ENCODE measurements around the gene HAO2. TPM values are rescaled to one million over a fixed set of nuclear protein-coding genes. Genes with fewer than 3 reads are reported as not detected.

The HAO2 gene
- total RNA-seq, 1 donor: not detected

- H3K9me3 ChIP-seq (ENCODE audit: low read depth, low read length): no peaks in the 10 kb centered on the region
- H3K4me1 ChIP-seq (ENCODE audit: insufficient read depth, low read length): no peaks in the 10 kb centered on the region
- H3K27me3 ChIP-seq (ENCODE audit: insufficient read depth, low read length): no peaks in the 10 kb centered on the region
- no peak overlapping the region for H3K4me3 ChIP-seq (ENCODE audit: low read length)
These were observed 52.1 kb downstream of the HAO2 start for GRCh38 chr1:119420638-119421037.

- Histone ChIP-seq H3K4me3 (ENCODE audit: low read length) (no peak overlapping the region), H3K4me1 (ENCODE audit: insufficient read depth, low read length) (no peaks in the 10 kb centered on the region), H3K27me3 (ENCODE audit: insufficient read depth, low read length) (no peaks in the 10 kb centered on the region), H3K9me3 (ENCODE audit: low read depth, low read length) (no peaks in the 10 kb centered on the region)
These were observed 54.0 kb downstream of the HAO2 start for GRCh38 chr1:119422631-119423030.

- Histone ChIP-seq H3K4me3 (ENCODE audit: low read length) (no peak overlapping the region), H3K4me1 (ENCODE audit: insufficient read depth, low read length) (no peaks in the 10 kb centered on the region)
These were observed 60.4 kb downstream of the HAO2 start for GRCh38 chr1:119428991-119429390.

GRCh38 chr1:119429687-119430086, 61.1 kb downstream of the HAO2 start:
- Histone ChIP-seq H3K4me3 (ENCODE audit: low read length) (no peak overlapping the region), H3K9me3 (ENCODE audit: low read depth, low read length) (no peaks in the 10 kb centered on the region), H3K4me1 (ENCODE audit: insufficient read depth, low read length) (no peaks in the 10 kb centered on the region), H3K27me3 (ENCODE audit: insufficient read depth, low read length) (no peaks in the 10 kb centered on the region)

More at GRCh38 chr1:119428991-119429390, 60.4 kb downstream of the HAO2 start:
- no peaks in the 10 kb centered on the region for H3K9me3 ChIP-seq (ENCODE audit: low read depth, low read length)
- H3K27me3 ChIP-seq (ENCODE audit: insufficient read depth, low read length): no peaks in the 10 kb centered on the region

- Histone ChIP-seq H3K27me3 (ENCODE audit: insufficient read depth, low read length) (no peaks in the 10 kb centered on the region), H3K4me3 (ENCODE audit: low read length) (no peak overlapping the region), H3K9me3 (ENCODE audit: low read depth, low read length) (no peaks in the 10 kb centered on the region), H3K4me1 (ENCODE audit: insufficient read depth, low read length) (no peaks in the 10 kb centered on the region)
These were observed 61.9 kb downstream of the HAO2 start for GRCh38 chr1:119430486-119430885.

- H3K27me3 ChIP-seq (ENCODE audit: insufficient read depth, low read length): no peaks in the 10 kb centered on the region
- no peaks in the 10 kb centered on the region for H3K9me3 ChIP-seq (ENCODE audit: low read depth, low read length)
- H3K4me3 ChIP-seq (ENCODE audit: low read length): no peak overlapping the region
- H3K4me1 ChIP-seq (ENCODE audit: insufficient read depth, low read length): no peaks in the 10 kb centered on the region
These were observed 63.3 kb downstream of the HAO2 start for GRCh38 chr1:119431836-119432235.

- Histone ChIP-seq H3K4me1 (ENCODE audit: insufficient read depth, low read length) (no peaks in the 10 kb centered on the region), H3K9me3 (ENCODE audit: low read depth, low read length) (no peaks in the 10 kb centered on the region), H3K4me3 (ENCODE audit: low read length) (no peak overlapping the region), H3K27me3 (ENCODE audit: insufficient read depth, low read length) (no peaks in the 10 kb centered on the region)
These were observed 66.5 kb downstream of the HAO2 start for GRCh38 chr1:119435052-119435451.

- H3K27me3 ChIP-seq (ENCODE audit: insufficient read depth, low read length): no peaks in the 10 kb centered on the region
- no peaks in the 10 kb centered on the region for H3K9me3 ChIP-seq (ENCODE audit: low read depth, low read length)
- no peak overlapping the region for H3K4me3 ChIP-seq (ENCODE audit: low read length)
- no peaks in the 10 kb centered on the region for H3K4me1 ChIP-seq (ENCODE audit: insufficient read depth, low read length)
These were observed 70.2 kb downstream of the HAO2 start for GRCh38 chr1:119438761-119439160.

- Histone ChIP-seq H3K4me1 (ENCODE audit: insufficient read depth, low read length) (no peaks in the 10 kb centered on the region), H3K27me3 (ENCODE audit: insufficient read depth, low read length) (no peaks in the 10 kb centered on the region), H3K9me3 (ENCODE audit: low read depth, low read length) (no peaks in the 10 kb centered on the region), H3K4me3 (ENCODE audit: low read length) (no peak overlapping the region)
These were observed 72.2 kb downstream of the HAO2 start for GRCh38 chr1:119440721-119441307.

- Histone ChIP-seq H3K4me3 (ENCODE audit: low read length) (no peak overlapping the region), H3K9me3 (ENCODE audit: low read depth, low read length) (no peaks in the 10 kb centered on the region), H3K27me3 (ENCODE audit: insufficient read depth, low read length) (no peaks in the 10 kb centered on the region), H3K4me1 (ENCODE audit: insufficient read depth, low read length) (no peaks in the 10 kb centered on the region)
These were observed 74.2 kb downstream of the HAO2 start for GRCh38 chr1:119442756-119443155.

Other genes starting within 250 kb of the HAO2 start
- 30.1 TPM for gene WARS2, start 228.1 kb upstream of the HAO2 start, total RNA-seq
- gene HSD3B2, start 46.4 kb downstream of the HAO2 start, total RNA-seq: not detected
- not detected for gene HSD3B1, start 138.4 kb downstream of the HAO2 start, total RNA-seq